ENCODE measurements around the gene GRM8. TPM values are rescaled to one million over a fixed set of nuclear protein-coding genes. Genes with fewer than 3 reads are reported as not detected.

The GRM8 gene
- total and polyA plus RNA-seq, 10 of the 15 experiments (the other 5 are each of a cell fraction or from before 2014, with no cell fraction given), result 0.33 to 7.1 (median 0.45) TPM; not detected in 2

GRCh38 chr7:127253281-127254162 lies 781 bp upstream of the GRM8 start (continued):
- TF ChIP-seq ASH2L (IDR thresholded peaks at IDR 0.05; ENCODE audit: borderline replicate concordance, low read depth) (no peak), RAD21 (IDR thresholded peaks at IDR 0.05; ENCODE audit: insufficient read depth, low read depth, low read length) (peak; percentile 71), EGR1 (IDR thresholded peaks at IDR 0.05; ENCODE audit: borderline replicate concordance in 1 of 2, low read depth in 2 of 2, low read length in 2 of 2) (no peak), TCF3 (IDR thresholded peaks at IDR 0.05; ENCODE audit: borderline replicate concordance, insufficient read depth, low read depth, low read length) (no peak), NBN (IDR thresholded peaks at IDR 0.05) (no peak), E2F4 (IDR thresholded peaks at IDR 0.05; ENCODE audit: low read depth, low read length) (no peak), HDAC2 (IDR thresholded peaks at IDR 0.05) (0 out of 2 replicates have a peak, but pooled peaks have one; percentile 47)
- TF ChIP-seq, protein P1, sequence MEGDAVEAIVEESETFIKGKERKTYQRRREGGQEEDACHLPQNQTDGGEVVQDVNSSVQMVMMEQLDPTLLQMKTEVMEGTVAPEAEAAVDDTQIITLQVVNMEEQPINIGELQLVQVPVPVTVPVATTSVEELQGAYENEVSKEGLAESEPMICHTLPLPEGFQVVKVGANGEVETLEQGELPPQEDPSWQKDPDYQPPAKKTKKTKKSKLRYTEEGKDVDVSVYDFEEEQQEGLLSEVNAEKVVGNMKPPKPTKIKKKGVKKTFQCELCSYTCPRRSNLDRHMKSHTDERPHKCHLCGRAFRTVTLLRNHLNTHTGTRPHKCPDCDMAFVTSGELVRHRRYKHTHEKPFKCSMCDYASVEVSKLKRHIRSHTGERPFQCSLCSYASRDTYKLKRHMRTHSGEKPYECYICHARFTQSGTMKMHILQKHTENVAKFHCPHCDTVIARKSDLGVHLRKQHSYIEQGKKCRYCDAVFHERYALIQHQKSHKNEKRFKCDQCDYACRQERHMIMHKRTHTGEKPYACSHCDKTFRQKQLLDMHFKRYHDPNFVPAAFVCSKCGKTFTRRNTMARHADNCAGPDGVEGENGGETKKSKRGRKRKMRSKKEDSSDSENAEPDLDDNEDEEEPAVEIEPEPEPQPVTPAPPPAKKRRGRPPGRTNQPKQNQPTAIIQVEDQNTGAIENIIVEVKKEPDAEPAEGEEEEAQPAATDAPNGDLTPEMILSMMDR (IDR thresholded peaks at IDR 0.05 in 2 of 3, conservative IDR thresholded peaks at IDR 0.05 in 1 of 3; ENCODE audit: control insufficient read depth in 2 of 3, extremely low read depth in 1 of 3, insufficient read depth in 1 of 3, low read depth in 3 of 3, low read length in 3 of 3), result peak; percentile 77 to 97 (median 87)

All from GM12878 (cell line).